Glutamatergic neuron (in vitro differentiated cells): ENCODE results near the gene OSBPL8. TPM values are rescaled to one million over a fixed set of nuclear protein-coding genes. Genes with fewer than 3 reads are reported as not detected.

Source experiments
- DNase-seq: peaks from one replicate; pipeline ENCODE4 v3.0.0; 2022
- H3K27ac Mint-ChIP-seq: one replicate; pipeline ENCODE4 v1.8.0; 2020; ENCODE audit warnings: mild to moderate bottlenecking, mixed read lengths, inconsistent platforms; ENCODE audit not compliant: unreplicated experiment
- H3K27me3 Mint-ChIP-seq: one replicate; pipeline ENCODE4 v1.8.0; 2020; ENCODE audit warnings: mild to moderate bottlenecking, moderate library complexity, mixed read lengths, inconsistent platforms; ENCODE audit not compliant: unreplicated experiment
- H3K36me3 Mint-ChIP-seq: one replicate; pipeline ENCODE4 v1.8.0; 2020; ENCODE audit warnings: mild to moderate bottlenecking, mixed read lengths, inconsistent platforms; ENCODE audit not compliant: unreplicated experiment
- H3K4me1 Mint-ChIP-seq: one replicate; pipeline ENCODE4 v1.8.0; 2020; ENCODE audit warnings: mild to moderate bottlenecking, low read depth, mixed read lengths, inconsistent platforms; ENCODE audit not compliant: unreplicated experiment
- H3K4me3 Mint-ChIP-seq: one replicate; pipeline ENCODE4 v1.8.0; 2020; ENCODE audit warnings: mild to moderate bottlenecking, mixed read lengths, inconsistent platforms; ENCODE audit not compliant: unreplicated experiment
- H3K9me3 Mint-ChIP-seq: one replicate; pipeline ENCODE4 v1.8.0; 2020; ENCODE audit warnings: mild to moderate bottlenecking, moderate library complexity, mixed read lengths, inconsistent platforms; ENCODE audit not compliant: unreplicated experiment
- total RNA-seq: library from RNA; stranded (reverse); fragmentation: NEBNext Ultra II Directional; extraction: Animal tissue kit (Norgen Biotek cat#: 25700); gene quantifications from one replicate; pipeline ENCODE4 v1.2.1, GENCODE V29; 2021; ENCODE audit not compliant: unreplicated experiment
- TF ChIP-seq, protein P1 (sequence below): fragments of 200-600 bp; sonication (generic); IDR thresholded peaks from one replicate; pipeline ENCODE4 v1.5.0; 2021; ENCODE audit not compliant: partially characterized antibody, unreplicated experiment

The OSBPL8 gene
- total RNA-seq, 1 donor from 2014 or later, result 162 TPM

GRCh38 chr12:76531056-76531455 lies 28.5 kb downstream of the OSBPL8 start:
- Mint-ChIP-seq H3K9me3 (no peaks in the 10 kb centered on the region), H3K27me3 (no peaks in the 10 kb centered on the region), H3K36me3 (no peaks in the 10 kb centered on the region), H3K4me1 (peaks cover 6% of the 10 kb centered on the region), H3K4me3 (no peak overlapping the region), H3K27ac (no peak overlapping the region)
- no peak for DNase-seq
- TF ChIP-seq, protein P1, sequence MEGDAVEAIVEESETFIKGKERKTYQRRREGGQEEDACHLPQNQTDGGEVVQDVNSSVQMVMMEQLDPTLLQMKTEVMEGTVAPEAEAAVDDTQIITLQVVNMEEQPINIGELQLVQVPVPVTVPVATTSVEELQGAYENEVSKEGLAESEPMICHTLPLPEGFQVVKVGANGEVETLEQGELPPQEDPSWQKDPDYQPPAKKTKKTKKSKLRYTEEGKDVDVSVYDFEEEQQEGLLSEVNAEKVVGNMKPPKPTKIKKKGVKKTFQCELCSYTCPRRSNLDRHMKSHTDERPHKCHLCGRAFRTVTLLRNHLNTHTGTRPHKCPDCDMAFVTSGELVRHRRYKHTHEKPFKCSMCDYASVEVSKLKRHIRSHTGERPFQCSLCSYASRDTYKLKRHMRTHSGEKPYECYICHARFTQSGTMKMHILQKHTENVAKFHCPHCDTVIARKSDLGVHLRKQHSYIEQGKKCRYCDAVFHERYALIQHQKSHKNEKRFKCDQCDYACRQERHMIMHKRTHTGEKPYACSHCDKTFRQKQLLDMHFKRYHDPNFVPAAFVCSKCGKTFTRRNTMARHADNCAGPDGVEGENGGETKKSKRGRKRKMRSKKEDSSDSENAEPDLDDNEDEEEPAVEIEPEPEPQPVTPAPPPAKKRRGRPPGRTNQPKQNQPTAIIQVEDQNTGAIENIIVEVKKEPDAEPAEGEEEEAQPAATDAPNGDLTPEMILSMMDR, result no peak

DNA sequence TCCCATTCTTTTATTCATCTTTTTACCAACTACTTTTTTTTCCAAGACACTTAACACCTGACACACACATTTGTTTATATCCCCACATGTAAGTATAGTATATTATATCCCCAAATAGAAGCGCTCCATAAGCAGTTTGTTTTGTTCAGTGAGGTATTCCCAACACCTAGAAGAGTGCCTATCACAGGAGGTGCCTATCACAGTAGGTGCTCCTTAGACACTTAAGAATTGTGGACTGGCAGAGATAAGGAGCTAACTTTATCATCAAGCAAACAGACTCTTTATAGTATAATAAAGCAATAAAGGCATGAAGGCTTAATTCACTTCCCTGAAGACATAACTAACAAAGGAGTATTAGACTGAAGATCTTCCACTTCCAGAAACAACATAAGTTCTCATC lies 29.1 kb downstream of the OSBPL8 start:
- Mint-ChIP-seq H3K27ac (no peak overlapping the region), H3K9me3 (no peaks in the 10 kb centered on the region), H3K27me3 (no peaks in the 10 kb centered on the region), H3K4me1 (peaks cover 6% of the 10 kb centered on the region), H3K4me3 (no peak overlapping the region), H3K36me3 (no peaks in the 10 kb centered on the region)
- no peak for DNase-seq
- TF ChIP-seq, protein P1, result no peak

DNA sequence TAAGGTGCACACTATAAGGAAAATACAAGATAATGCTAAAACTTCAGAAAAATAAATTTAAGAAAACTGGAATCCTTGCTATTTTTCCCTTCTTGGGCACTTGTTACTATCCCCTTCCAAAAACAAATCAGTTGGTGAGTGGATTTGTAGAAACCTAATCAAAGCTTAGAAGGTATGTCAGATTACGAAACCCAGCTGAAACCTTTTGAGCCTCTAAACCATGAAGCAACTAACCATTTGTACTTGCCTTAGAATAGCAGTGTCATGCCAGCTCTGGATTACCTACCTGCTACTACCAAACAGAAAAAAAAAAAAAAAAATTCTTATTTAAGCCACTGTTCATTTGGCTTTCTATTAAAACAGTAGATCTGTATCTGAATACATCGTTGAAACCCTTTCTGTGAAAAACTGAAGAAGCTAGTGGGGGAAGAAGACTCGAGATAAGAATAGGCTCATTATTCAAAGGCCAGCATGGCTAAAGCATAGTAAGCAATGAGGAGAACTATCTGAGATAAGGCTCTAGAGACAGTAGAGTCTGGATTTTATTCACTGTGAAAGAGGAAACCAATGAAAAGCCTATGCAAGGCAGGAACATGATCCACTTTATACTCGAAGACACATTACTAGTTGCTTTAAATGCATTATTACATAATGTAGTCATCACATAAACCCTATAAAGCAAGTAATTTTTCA lies 30.2 kb downstream of the OSBPL8 start:
- Mint-ChIP-seq H3K4me3 (no peak overlapping the region), H3K9me3 (no peaks in the 10 kb centered on the region), H3K27me3 (no peaks in the 10 kb centered on the region), H3K36me3 (no peaks in the 10 kb centered on the region), H3K27ac (no peak overlapping the region), H3K4me1 (peaks cover 6% of the 10 kb centered on the region)
- DNase-seq, result no peak
- TF ChIP-seq, protein P1, result no peak

DNA sequence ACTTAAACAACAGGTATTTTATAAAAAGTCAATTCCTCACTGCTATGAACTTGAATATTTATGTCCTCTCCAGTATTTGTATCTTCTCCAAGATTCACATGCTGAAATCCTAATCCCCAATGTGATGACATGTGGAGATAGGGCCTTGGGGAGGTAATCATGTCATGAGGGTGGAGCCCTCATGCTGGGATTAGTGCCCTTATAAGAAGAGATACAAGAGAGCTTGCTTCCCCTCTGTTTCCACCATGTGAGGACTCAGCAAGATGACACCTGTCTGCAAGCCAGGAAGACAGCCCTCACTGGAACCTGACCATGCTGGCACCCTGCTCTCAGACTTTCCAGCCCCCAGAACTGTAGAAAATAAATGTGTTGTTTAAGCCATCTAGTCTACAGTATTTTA lies 36.2 kb downstream of the OSBPL8 start:
- DNase-seq, result no peak
- no peaks in the 10 kb centered on the region for H3K9me3 Mint-ChIP-seq
- no peak overlapping the region for H3K27ac Mint-ChIP-seq
- peaks cover 4% of the 10 kb centered on the region for H3K4me1 Mint-ChIP-seq
- H3K27me3 Mint-ChIP-seq, result no peaks in the 10 kb centered on the region
- TF ChIP-seq, protein P1, result no peak
- no peak overlapping the region for H3K4me3 Mint-ChIP-seq
- H3K36me3 Mint-ChIP-seq, result peaks cover 4% of the 10 kb centered on the region

- H3K27ac Mint-ChIP-seq, result no peak overlapping the region
- peaks cover 4% of the 10 kb centered on the region for H3K36me3 Mint-ChIP-seq
- H3K4me1 Mint-ChIP-seq, result peaks cover 8% of the 10 kb centered on the region
- DNase-seq, result no peak
- TF ChIP-seq, protein P1, result no peak
- H3K4me3 Mint-ChIP-seq, result no peak overlapping the region
- peaks cover 5% of the 10 kb centered on the region for H3K9me3 Mint-ChIP-seq
- no peaks in the 10 kb centered on the region for H3K27me3 Mint-ChIP-seq
Observed at GRCh38 chr12:76520348-76520747, 39.2 kb downstream of the OSBPL8 start.
